MCF 10A (cell line): Measurements from ENCODE around the gene COL13A1. TPM values are rescaled to one million over a fixed set of nuclear protein-coding genes. Genes with fewer than 3 reads are reported as not detected.
A peak's percentile ranks its signal among the peaks of the same experiment; 100 is the strongest.

Source experiments
- BruUV-seq: library from RNA; stranded (reverse); fragments of 400-500 nt; replicated peaks from 2 replicates; lab custom pipeline; 2021; lab: Mats Ljungman, UMichigan
- CTCF ChIA-PET: fragments of 300-600 bp; sonication (Branson Sonifier 250); formaldehyde crosslinking; extraction: SDS; loops from one replicate; lab custom pipeline; 2021; ENCODE audit warnings: antibody characterized with exemption, inconsistent platforms; lab: Yijun Ruan, JAX
- POLR2A ChIA-PET: fragments of 300-600, 350-650 bp; sonication (Branson Sonifier 250); formaldehyde crosslinking; extraction: SDS; loops from one replicate; lab custom pipeline; 2020; ENCODE audit warnings: antibody characterized with exemption, inconsistent platforms; lab: Yijun Ruan, JAX
- DNase-seq: peaks from one replicate; pipeline ENCODE4 v3.0.0-alpha.2; 2018; ENCODE audit not compliant: unreplicated experiment
- H3K27ac Mint-ChIP-seq: one replicate; pipeline ENCODE4 v1.8.0; 2022; ENCODE audit warnings: mild to moderate bottlenecking, low read depth, mixed read lengths; ENCODE audit not compliant: unreplicated experiment
- H3K27me3 Mint-ChIP-seq: one replicate; pipeline ENCODE4 v1.8.0; 2022; ENCODE audit warnings: mixed read lengths; ENCODE audit not compliant: insufficient read depth, unreplicated experiment
- H3K36me3 Mint-ChIP-seq: one replicate; pipeline ENCODE4 v1.8.0; 2022; ENCODE audit warnings: mild to moderate bottlenecking, moderate library complexity, mixed read lengths; ENCODE audit not compliant: insufficient read depth, unreplicated experiment
- H3K4me1 Mint-ChIP-seq: one replicate; pipeline ENCODE4 v1.8.0; 2022; ENCODE audit warnings: mixed read lengths; ENCODE audit not compliant: insufficient read depth, unreplicated experiment
- H3K4me3 Mint-ChIP-seq: one replicate; pipeline ENCODE4 v1.8.0; 2022; ENCODE audit warnings: mild to moderate bottlenecking, moderate library complexity, mixed read lengths; ENCODE audit not compliant: unreplicated experiment
- H3K9me3 Mint-ChIP-seq: one replicate; pipeline ENCODE4 v1.8.0; 2022; ENCODE audit warnings: mixed read lengths; ENCODE audit not compliant: unreplicated experiment
- CTCF ChIP-seq: fragments of 200-600 bp; IDR thresholded peaks from one replicate; pipeline ENCODE4 v1.8.0; 2022; ENCODE audit warnings: antibody characterized with exemption, mild to moderate bottlenecking; ENCODE audit not compliant: unreplicated experiment
- intact Hi-C: fragments of 100-400 bp; cut with micrococcal nuclease; formaldehyde crosslinking; loops from 2 replicates; pipeline ENCODE4 v1.14.1; 2022
- total RNA-seq: library from RNA; stranded (reverse); gene quantifications from 2 replicates; pipeline ENCODE4 v1.2.3, GENCODE V29; 2022

Gene COL13A1
- total RNA-seq, 1 experiment from 2014 or later, result 0.47 TPM

DNA sequence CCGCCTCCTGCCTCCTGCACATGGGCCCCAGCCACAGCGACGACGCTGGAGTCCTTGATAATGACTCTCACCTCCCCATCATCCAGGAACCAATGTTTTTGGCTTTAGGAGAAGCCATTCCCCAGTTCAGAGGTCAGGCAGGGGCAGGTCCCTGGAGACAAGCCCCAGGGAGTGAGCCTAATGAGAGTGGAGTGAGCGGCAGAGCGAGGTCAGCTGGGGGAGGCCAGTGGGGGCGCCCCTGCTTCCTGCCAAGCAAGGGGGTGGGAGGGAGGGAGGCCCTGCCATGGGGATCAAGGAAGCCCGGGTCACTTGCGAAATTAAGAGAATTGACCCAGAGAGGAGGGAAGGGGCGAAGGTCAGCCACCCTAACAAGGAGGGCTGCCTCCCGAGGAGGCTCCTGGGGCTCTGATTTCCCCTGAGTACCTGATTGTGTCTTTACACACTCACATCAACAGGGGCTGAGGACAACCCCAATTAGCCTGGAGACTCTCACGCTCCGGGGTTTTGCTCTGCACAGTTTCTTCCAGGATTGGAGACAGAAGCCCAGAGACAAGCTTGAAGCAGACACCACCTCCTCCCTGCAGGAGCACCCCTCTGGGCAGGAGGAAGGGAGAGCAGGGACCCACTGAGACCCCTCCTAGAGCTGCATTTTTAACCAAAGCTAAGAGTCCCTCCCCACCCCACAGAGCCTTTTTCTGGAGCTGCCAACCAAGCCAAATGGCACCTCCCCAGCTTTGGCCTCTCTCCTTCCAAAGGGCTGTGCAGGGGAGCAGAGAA, 112.1 kb downstream of the COL13A1 start:
- no TSS peak for BruUV-seq
- H3K4me1 Mint-ChIP-seq, result no peaks in the 10 kb centered on the region
- no peaks in the 10 kb centered on the region for H3K36me3 Mint-ChIP-seq
- intact Hi-C loops, result loop anchor here (1.0 to 5.0 kb wide), 3 partner anchors 52 to 126 kb away; partner anchors contain the start of gene COL13A1
- no peaks in the 10 kb centered on the region for H3K27me3 Mint-ChIP-seq
- TF ChIP-seq CTCF, result no peak
- H3K4me3 Mint-ChIP-seq, result no peak overlapping the region
- no peak overlapping the region for H3K27ac Mint-ChIP-seq
- ChIA-PET POLR2A (interaction anchor here (0.6 kb wide), 1 partner anchor 186 kb away, joined by 3 read pairs; no protein-coding TSS in a partner anchor), CTCF (interaction anchor here (0.6 to 5.1 kb wide), 40 partner anchors 9 to 890 kb away, joined by 3 to 75 read pairs (median 5); no protein-coding TSS in a partner anchor)
- DNase-seq, result no peak
- no peaks in the 10 kb centered on the region for H3K9me3 Mint-ChIP-seq

DNA sequence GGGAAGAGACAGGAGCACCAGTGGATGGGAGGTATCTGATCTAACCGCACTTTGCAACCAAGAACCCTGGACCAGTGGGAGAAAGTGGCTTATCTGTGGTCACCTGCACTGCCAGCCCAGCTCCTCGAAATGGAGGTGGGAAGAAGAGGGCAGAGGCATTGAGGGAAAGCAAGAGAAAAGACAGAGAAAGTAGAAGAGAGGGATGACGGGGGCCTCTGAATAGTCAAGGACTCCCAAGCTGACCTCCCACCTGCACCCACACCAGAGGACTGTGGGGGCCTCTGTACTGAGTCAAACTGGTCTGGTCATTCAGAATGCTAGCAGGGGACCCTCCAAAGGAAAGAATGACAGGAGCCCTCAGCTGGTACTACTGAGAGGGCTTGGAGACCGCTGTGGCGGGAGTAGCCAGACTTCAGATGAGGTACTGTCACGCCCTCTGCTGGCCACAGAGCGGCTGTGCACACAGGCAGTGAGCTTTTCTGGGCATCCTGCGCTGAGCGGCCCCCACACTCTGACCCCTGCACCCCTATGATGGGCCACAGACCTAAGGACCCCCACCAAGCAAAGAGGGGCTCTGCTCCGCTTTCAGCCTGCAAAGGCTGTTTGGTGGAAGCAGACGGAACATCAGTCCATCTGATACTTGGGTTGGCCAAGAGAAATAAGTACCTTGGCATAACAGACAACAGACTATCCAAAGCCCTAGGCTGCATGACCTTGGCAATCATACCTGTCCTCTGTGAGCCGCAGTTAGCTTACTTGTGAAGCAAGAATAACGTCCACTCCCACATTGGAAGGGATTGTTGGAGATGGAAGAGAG, 112.9 kb downstream of the COL13A1 start:
- DNase-seq, result peak; percentile 66
- no peaks in the 10 kb centered on the region for H3K27me3 Mint-ChIP-seq
- POLR2A ChIA-PET, result interaction anchor here (0.6 kb wide), 2 partner anchors 163 to 187 kb away, joined by 3 read pairs; no protein-coding TSS in a partner anchor
- CTCF ChIA-PET, result interaction anchor here (0.5 to 5.1 kb wide), 57 partner anchors 9 to 889 kb away, joined by 3 to 75 read pairs (median 4); no protein-coding TSS in a partner anchor
- H3K9me3 Mint-ChIP-seq, result no peaks in the 10 kb centered on the region
- intact Hi-C loops, result loop anchor here (1.0 to 5.0 kb wide), 5 partner anchors 53 to 397 kb away; partner anchors contain the start of gene COL13A1
- no peak overlapping the region for H3K4me3 Mint-ChIP-seq
- peak; percentile 96 for TF ChIP-seq CTCF
- no peaks in the 10 kb centered on the region for H3K36me3 Mint-ChIP-seq
- BruUV-seq, result no TSS peak
- H3K27ac Mint-ChIP-seq, result no peak overlapping the region
- no peaks in the 10 kb centered on the region for H3K4me1 Mint-ChIP-seq

DNA sequence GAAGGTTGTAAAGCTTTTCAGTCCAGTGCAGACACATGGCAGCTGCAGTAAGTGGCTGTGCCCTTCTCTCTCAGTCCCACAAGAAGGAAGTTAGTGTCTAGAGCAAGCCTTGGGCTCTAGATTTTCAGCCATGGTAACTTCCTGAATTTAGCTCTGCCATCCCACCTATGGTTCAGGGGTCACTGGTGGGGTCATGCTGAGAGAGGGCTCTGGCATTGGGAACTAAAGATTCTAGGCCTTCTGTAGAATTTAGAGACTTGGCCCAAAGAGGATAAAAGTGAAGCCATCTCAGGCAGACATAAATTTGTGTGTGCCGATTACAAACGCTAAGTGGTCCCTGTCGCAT, 113.5 kb downstream of the COL13A1 start:
- ChIA-PET CTCF (interaction anchor here (0.5 to 5.1 kb wide), 43 partner anchors 9 to 1176 kb away, joined by 3 to 75 read pairs (median 5); no protein-coding TSS in a partner anchor), POLR2A (interaction anchor here (0.6 kb wide), 1 partner anchor 162 kb away, joined by 3 read pairs; no protein-coding TSS in a partner anchor)
- Mint-ChIP-seq H3K9me3 (no peaks in the 10 kb centered on the region), H3K27ac (no peak overlapping the region), H3K27me3 (no peaks in the 10 kb centered on the region), H3K4me3 (no peak overlapping the region), H3K4me1 (no peaks in the 10 kb centered on the region), H3K36me3 (no peaks in the 10 kb centered on the region)
- intact Hi-C loops, result loop anchor here (1.0 to 5.0 kb wide), 2 partner anchors 271 to 398 kb away; no protein-coding TSS in a partner anchor
- no TSS peak for BruUV-seq
- no peak for DNase-seq
- TF ChIP-seq CTCF, result no peak
